ENCODE results near the gene KIZ.

GRCh38 chr20:21230686-21231085 is 104.8 kb downstream of the KIZ start:
- TF ChIP-seq CTCF (IDR thresholded peaks at IDR 0.05 in 4 of 5, conservative IDR thresholded peaks at IDR 0.05 in 1 of 5): no peak
- TF ChIP-seq POLR2A (IDR thresholded peaks at IDR 0.05): no peak
